Activated naive CD4-positive, alpha-beta T cell treated with Interleukin-2 at 50 U/mL for 16 hours (primary cell): ENCODE data around the gene CBFA2T3.

ENCODE experiments used
- DNase-seq: peaks from one replicate; pipeline ENCODE4 v3.0.0-alpha.2; 2020

CBFA2T3 gene

DNA sequence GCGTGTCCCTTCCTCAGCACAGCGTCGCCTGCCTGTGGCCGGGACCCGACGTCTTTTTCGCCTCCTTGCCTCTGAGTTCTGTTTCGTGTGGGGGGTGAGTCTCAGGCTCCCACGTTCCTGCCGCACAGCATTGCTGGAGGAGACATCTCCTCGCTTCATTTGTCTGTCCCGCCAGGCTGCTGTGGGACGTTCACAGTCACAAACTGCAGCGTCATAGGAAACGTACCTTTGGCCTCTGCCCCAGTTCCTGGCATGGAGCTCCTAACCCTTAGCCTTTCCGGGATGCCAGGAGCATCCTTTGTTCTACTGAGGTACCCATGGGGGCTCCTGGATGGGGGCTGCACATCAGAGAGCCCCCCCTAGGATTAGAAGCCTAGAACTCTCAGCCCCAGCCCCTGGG, 18.2 kb upstream of the CBFA2T3 start:
- no peak for DNase-seq

DNA sequence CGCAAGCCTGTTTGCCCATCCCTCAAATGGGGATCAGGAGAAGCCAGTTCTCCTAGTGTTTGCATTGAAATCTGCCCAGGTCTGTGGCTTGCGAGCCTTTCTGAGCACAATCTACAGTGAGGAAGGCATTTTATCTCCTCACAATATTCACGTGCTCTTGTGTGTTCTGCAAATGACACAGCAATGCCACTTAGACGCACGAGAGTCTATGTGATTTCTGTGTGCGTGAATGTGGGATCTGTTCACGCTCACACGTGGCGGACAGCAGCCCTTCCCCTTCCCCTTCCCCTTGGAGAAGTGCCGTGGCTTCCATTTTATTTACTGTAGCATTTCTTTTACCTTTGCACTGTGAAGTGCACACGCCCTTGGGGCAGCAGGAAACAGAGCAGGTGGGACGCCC, 17.7 kb upstream of the CBFA2T3 start:
- DNase-seq, result no peak

DNA sequence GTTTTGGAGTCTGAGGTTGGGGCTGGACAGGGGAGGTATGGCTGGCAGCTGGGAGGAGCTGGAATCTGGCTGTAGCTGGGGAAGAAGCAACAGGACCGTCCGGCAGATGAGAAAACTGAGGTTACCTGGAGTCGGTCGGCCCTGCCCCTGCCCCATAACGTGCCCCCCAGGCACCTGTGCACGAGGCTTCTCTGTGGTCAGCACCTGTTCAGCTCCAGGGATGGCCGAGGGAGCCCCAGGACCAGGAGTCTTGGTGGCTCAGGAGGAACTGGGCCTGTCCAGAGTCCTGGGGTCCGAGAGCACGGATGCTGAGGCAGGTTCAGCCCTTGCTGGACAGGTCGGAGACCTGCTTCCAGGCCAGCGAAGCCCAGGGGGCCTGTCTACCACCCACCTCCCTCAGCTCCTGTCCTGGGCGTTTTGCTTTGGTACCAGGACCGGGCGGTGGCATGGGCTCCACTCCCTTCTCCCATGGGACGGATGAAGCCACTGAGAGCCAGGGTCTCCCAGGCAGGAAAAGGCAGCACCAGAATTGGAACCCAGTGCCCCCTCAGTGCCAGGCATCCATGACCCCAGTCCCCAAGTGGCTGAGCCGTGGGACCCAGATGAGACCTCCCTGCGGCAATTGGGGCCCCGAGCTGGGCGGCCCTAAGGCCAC, 17.1 kb upstream of the CBFA2T3 start:
- DNase-seq, result no peak

DNA sequence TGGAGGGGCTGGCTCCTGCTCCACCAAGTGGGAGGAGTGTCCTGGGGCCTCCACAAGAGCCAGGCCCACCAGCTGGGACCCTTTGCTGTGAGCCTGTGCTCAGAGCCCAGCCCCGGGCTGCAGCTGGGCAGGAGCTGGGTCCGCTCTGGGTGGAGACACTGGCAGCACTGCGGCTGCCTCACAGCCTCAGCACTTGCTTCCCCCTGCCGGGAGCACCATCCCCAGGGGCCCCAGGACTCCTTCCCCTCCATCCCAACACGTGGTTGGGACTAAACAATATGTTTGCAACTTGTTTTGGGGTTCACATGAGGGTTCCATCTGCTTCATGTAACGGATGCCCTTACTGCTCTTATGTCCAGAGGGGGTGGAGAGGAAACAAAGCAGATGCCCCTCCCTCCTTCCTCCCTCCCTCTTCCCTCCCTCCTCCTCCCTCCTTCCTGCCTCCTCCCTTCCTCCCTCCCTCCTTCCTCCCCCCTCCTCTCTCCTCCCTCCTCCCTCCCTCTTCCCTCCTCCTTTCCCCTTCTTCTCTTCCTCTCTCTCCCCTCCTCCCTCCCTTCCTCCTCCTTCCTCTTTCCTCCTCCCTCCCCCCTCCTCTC, 16.3 kb upstream of the CBFA2T3 start:
- no peak for DNase-seq

DNA sequence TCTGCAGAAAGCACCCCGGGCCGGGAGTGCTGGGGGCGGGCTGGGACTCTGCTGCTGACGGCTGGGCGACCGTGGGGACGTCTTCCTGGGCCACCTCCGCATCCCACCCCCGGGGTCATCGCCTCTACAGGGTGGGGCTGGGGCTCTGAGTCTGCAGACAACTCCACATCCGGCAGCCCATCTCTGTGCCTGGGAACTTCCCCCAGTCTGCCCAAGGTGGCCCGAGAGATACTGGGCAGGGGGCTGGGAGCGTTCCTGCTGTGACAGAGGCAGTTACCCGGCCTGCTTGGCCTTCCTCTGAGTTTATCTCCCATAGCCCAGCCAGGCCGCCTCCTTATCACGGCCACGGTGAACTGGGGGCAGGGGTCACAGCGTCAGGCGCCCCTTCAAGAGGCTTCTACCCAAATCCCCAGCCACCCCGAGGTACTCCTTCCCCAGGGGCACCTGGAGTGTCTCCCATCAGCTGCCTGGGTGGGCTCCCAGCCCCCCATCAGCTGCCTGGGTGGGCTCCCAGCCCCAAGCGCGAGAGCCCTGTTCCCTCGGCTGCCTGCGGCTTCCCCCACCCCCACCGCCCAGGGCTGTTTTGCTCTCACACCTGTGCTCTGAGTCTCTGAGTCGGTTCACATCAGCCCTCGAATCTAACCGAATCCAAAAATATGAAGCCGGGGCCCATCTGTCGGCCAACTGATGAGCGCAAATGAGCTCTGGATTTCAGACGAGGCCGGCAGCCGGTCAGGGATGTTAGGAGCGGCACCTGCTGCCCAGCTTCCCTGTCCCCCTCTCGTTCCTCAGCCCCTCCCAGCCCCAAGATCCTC, 15.6 kb upstream of the CBFA2T3 start:
- no peak for DNase-seq

DNA sequence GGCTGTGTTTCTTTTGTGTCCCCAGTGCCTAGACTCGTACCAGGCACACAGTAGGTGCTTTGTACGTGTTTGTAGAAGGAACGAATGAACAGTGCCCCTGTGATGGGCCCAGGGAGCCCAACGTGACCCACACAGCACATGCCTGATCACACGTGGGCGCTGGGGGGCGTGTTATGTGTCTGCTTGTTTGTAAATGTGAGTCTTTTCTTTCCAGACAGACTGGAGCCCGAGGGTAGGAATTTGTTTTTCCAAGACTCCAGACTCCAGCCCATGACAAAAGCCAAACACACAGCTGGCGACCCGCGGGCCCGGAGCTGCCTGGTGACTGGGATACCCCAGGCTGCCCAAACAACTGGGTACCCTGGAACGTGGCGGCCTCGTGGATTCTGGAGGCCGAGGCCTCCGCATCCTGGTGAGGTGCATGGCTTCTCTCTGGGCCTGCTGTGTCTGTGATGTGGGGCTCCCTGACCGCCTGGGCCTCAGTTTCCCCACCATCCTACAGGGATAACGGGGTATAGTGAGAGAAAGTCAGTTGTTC, 14.9 kb upstream of the CBFA2T3 start:
- DNase-seq, result no peak

DNA sequence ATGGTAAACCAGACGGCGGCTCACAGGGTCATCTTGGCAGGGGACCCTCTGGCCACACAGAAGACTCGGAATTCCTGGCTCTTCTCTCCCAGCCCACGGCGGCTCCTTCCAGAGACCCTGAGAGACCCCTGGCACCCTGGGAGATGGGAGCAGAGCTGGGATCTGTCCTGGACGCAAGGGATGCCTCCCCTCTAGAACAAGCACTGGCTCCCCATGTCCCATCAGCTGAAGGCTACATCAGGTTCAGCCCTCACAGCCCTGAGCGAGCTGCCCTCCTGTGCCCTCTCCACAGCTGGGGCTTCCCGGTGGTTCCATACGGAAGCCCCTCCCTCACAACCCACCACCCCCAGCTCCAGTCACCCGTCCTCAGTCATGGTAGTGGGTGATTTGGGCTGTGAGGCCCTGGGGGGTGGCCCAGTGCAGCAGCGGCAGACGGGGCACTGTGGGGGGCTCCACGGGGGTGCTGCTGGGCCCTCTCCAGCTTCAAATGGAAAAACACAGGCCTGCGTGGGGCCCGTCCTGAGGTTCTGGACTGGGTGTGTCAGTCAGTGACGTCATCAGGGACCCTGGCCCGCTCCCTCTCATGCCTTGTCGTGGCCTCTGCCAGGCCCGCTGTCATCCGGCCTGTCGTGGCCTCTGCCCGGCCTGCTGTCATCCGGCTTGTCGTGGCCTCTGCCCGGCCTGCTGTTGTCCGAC, 13.0 kb upstream of the CBFA2T3 start:
- no peak for DNase-seq

DNA sequence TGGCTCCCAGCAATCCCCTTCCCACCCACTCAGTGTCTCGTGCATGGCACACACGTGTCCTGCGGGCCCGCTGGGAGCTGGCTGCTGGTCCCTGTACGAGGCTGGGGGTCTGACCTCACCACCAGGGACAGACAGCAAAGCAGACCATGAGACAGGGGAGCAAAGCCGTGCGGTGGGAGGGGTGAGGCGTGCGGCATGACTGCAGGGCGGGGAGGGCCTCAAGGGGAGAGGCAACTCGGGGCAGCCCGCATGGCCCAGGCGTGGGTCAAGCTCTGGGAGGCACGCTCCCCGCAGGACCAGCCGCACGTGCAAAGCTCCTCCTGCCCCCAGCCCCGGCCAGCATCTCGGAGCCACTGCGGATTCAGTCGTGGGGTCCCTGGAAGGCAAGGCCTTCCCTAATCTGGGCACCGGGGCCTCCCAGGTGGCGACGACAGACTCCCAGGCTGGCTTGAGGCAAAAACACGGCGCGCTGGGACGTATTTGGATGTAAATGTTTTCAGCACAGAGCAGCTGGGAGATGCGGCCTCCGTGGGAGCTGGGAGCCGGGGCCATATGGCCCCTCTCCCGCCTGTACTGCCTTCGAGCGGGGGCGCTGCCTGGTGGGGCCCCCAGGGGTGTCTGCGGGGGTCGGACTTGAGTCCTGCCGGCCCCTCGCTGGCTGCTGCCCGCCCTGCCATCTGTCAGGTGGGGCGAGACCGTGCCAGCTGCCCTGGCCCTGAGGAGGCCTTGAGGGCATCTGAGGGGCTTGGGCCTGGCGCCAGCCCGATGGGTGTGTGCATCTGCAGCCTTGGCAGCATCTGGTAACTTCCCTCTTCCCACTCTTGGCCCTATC, 12.2 kb upstream of the CBFA2T3 start:
- no peak for DNase-seq

DNA sequence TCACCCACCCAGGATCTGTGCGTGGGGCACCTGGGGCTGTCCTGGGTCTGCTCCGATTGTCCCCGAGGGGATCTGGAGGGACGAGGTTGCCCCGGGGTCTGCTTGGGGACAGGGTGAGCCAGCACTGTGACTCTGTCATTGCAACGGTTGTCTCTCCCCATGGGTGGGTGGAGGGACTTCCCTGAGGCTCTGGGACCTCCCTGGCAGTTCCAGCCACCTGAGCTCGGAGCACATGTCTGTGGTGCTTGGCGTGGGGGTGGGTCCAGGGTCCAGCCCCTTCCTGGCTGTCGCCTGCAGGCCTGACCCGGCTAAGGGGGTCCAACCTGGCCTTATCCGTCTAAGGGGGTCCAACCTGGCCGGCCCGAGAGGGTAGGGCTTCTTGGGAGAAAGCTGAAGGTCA, 8.5 kb upstream of the CBFA2T3 start:
- no peak for DNase-seq

DNA sequence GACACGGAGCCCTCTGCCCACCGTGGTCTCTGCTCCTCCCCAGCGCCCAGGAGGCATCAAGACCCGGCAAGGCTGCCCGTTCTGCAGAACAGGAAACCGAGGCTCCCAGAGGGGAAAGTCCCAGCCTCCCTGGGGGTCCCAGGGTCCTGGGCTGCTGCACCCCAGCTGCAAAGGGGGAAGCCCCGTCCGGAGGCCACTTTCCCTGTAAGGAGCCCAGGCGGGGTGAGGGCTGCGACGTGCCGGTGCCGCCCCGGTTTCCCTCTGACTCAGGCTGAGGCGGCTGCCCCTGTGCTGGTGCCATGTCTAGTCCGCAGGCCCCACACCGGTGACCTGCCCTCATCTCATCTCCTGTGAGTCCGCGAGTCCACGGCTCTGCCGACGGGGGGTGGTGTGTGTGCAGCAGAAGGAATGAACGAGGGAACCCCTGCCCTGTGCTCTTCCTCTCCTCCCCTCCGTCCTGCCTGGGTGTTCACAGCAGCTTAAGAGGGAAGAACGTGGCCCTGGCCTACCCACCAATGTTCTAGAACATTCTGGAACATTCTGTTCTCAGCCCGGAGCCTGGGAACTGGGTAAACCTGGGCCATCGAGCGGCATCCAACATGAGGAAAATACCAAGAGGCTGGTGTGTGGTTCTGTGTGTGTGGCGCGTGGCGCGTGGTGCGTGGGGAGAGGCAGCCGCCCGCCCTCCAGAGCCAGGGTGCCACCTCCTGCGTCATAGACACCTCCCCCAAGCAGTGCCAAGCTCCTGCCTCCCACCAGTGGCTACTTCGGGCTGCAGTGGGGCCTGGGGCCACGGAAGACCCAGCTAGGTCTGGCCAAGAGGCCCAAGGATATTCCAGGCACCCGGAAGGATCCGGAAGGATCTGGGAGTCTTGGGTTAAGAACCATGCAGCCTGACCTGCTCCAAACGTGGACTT, 7.0 kb upstream of the CBFA2T3 start:
- no peak for DNase-seq

DNA sequence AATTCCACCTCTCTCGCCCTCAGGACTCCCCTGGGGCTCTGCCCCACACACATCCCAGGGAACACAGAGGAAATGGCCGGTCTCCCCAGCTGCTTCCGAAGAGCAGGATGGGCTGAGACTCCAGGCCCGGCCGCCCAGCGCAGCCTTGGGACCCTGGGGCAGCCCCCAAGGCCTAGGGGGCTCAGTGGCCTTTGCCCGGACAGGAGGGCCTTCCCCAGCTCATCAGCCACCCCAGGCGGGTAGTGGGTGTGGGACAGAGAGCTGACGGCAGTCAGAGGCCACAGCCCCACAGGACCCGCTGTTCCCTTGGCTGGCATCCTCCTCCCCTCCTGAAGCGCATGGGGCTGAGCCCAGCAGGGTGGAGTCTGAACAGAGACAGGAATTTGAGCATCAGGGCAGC, 6.2 kb upstream of the CBFA2T3 start:
- DNase-seq, result no peak

DNA sequence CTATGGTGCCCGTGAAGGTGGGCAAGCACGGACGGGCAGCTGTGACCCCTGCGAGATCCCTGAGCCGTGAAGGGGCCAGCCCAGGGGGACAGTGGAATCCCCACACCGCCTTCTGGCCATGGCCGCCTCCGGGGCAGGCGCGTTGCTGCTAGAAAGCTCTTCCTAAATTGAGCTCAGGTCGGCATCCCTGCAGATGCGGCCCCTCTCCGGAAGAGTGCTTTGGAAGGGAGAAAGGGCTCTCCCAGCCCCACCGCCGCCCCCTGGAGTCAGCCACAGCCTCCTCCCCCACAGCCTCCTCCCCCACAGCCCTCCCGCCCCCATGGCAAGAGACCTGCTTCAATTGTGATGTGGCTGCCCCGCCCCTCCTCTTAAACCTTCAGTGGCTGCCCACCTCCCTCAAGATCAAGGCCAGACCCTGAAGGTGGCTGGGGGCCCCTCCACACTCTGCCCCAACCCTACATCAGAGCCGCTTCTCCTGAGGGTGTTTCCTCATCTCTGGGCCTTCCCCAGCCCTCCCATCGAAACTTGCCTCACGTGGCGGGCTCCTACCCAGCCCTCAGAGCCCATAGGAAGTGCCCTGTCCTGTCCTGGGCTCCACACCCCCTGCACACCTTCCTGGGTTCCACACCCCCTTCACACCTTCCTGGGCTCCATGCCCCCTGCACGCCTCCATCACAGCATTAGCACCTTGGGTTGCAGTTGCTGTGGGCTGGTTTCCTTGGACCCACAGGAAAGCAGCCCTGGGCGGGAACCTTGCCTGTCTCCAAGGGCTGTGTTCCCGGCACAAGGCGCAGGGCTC, 5.5 kb upstream of the CBFA2T3 start:
- no peak for DNase-seq

DNA sequence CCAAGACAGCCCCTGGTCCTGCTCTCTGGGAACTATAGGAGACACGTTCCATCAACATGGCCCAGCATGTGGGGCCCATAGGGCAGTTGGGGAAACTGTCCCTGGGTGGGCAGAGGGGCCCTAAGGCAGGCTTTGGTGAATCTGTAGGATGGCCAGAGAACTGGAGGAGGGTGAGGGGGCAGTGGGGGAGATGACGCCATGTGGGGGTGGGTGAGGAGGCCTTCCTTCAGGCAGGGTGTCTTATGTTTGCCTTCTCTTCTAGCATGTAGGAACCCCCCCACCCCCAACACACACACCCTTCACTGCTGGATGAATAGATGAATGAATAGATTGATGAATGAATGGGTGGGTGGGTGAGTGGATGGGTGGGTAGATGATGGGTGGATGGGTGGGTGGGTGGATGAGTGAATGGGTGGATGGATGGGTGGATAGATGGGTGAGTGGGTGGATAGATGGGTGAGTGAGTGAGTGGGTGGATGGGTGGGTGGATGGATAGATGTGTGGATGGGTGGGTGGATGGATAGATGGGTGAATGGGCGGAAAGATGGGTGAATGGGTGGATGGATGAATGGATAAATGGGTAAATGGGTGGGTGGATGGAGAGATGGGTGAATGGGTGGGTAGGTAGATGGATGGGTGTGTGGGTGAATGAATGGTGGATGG, 2.5 kb upstream of the CBFA2T3 start:
- DNase-seq, result no peak

DNA sequence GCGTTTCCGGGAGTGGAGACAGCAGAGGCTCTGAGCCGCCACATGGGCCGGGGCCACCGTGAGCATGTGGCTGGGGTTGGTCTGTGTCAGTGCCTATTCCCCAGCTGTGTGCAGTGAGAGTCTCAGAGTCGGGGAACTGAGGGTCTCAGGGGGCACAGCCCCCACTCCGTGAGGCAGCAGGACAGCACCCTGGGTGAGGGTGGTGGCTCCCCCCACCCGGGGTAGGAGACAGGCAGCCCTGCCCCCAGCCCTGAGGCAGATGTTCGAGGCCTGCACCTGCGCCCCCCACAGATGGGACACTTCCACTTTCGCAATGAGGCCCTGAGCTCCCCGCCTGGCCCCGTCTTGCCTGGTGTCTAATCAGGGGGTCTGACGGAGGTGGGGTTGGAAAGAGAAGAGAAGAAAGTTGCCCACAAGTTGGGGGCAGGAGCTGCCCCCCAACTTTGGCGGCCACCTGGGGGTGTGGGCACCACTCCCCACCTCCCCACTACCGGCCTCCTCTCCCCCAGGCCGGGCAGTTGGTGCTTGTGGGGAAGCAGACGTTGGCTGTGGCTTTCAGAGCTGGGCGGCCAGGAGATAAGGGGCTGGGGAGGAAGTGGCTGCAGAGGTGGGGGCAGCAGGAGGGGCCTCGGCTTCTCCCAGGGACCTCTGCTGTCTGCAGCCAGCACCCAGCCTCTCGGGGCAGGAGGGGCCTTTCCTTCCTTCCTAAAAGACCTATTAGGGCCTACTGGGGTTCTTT, 1.8 kb upstream of the CBFA2T3 start:
- DNase-seq, result no peak

DNA sequence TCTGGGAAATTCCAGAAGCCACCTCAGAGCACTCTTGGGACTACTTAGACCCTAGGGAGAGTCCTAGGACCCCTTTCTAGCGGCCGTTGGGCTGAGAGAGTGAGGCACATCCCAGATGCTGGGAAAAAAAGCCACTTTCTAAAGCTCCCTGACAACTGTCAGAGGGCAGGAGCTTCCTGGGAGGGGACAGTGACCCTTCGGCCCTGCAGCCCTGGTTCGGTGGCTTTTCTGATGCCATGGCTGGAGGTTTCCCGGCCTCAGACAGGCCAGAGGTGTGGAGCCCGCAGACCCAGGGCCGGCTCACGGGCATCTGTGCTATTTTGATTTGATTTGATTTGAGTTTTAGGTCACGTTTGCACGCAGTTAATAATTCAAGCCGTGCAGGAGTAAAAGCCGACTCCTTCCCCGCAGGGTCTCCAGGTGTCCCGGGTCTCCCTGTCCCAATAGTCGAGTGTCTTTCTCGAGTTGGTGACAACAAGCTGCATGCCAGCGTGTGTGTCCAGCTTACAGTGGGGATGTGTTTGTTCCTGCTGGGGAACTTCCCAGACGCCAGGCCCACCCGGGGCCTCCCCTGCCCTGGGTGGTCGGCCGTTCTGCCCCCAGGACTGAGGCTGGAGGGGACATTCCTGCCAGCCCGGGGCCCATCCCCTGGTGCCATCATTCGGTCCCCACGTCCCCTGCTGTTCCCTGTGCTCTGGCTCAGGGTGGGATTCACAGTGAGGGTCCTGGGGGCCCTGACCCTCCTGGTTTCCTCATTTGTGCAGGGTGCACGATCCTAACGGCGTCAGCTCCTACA, 1.0 kb upstream of the CBFA2T3 start:
- DNase-seq, result no peak

DNA sequence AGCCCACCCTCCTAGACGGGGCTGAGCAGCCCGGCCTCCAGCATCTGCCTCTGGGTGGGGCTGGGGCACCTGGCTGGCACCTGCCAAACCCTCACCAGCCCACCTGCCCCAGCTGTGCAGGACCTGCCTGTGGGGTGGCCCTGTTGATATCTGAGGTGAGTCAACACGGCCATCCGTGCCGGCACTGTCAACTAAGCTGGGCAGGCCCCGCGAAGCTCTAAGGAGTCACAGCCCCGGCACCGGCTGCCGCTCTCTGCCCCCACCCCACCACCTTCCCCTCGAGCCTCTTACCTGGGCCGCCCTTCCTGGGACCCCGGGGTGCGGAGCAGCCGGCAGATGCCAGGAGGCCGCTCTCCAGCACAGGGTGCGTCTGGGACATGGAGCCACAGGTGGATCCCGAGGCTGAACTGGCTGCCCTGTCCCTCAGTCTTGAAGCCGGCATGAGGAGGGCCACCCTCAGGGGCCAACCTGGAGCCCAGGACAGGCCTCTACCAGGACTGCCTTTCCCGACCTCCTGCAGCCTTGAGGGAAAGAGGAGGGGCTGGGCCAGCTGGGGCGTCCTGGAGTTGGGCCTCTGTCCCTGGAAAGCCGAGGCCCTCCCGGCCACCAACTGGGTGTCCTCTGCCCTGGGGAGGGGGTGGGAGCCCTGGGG, 515 bp downstream of the CBFA2T3 start:
- DNase-seq, result no peak

DNA sequence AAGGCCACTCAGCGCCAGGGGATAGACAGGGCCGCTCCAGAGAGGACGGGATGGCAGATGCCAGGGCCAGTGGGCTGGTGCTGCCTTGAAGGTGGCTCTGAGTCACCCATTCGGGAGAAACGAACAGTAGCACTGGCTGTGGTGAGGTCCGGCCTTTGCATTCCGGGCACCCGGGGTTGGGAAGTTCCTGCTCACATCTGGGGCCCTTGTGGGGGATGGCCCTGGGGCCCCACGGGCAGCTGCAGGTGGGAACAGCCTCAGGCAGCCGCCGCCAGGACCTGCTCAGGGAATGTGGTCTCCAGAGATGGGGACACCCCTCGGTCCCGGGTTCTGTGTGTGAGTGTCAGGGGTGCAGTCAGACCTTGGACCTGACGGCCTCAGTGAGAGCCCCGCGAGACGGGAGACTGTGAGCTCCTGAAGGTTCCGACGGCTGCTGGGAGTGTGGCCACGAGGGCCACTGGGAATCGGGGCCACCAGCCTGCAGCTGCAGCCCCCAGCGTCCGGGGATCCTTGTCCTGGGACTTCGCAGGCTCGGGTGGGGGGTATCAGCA, 1.4 kb downstream of the CBFA2T3 start:
- no peak for DNase-seq

DNA sequence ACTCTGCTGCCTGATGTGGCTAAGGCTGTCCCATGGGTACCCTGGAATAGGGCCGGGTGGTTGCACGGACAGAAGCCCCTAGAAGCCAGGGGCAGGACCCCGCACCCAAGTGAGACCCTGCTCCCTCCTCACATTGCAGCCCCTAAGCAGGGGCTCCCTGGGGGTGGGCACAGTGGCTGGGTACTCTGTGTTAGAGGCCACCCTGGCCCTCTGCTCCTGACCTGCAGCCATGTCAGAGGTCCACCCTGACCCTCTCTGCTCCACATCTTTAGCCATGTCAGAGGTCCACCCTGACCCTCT, 2.1 kb downstream of the CBFA2T3 start:
- no peak for DNase-seq
